ENCODE data around the gene INCA1. TPM values are rescaled to one million over a fixed set of nuclear protein-coding genes. Genes with fewer than 3 reads are reported as not detected.

Gene INCA1
- total RNA-seq, 4 donors from 2014 or later = 0.73 to 1.4 (median 1.2) TPM

DNA sequence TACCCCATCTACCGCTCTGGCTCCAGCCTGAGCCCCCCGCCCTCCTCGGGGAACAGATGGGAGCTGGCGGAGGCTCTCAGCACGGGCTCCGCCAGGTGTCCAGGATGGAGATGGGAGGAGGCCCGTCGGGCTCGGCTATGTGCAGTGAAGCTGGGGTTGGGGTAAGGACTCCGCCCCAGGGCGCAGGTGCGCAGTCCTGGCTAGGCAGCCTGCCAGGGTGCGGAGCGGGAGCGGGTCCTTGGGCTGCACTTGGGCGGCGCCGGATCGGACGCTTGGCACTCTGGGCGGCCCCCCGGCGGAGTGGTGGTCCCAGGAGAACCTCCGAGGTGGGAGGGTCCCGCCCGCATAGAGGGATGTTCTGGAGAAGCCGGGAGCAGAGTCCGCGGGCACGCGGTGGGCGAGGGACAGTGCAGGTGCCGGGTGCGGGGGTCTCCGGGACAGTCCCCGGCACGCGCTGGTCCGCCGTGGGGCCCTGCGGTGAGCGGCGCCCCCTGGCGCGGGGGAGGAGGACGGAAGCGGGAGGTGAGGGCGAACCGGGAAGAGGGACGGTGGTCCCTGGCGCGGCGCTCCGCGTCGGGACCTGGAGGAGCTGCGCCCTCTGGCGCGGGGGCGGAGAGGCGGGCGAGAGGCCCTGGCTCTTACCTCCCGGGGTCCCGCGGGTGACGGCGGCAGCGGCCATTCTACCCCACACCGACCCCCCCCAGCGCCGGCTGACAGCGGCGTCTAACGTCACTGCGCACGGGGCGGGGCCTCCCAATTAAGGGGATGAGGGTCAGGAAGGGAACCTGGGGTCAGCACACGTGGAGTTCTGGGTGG, 10.2 kb downstream of the INCA1 start, which contains the start of gene CAMTA2:
CAMTA2 (minus strand) TSS at position 725 of the 816 bp plus-strand sequence. CDS start 1,453 bp downstream, outside the sequence.
- DNase-seq (ENCODE audit: low spot score in 2 of 2) = peak; percentile 94 to 96
- Histone ChIP-seq H3K4me3 (peak within 1 kb of the TSS; percentile 84), H3K9me3 (no peaks in the 10 kb centered on the region), H3K4me1 (peaks cover 27% of the 10 kb centered on the region), H3K27ac (peak within 1 kb of the TSS; percentile 89), H3K36me3 (peaks cover 18% of the 10 kb centered on the region), H3K27me3 (no peaks in the 10 kb centered on the region)
- TF ChIP-seq EP300 (IDR thresholded peaks at IDR 0.05) = no peak
- TF ChIP-seq POLR2AphosphoS5 (IDR thresholded peaks at IDR 0.05) = no peak
- TF ChIP-seq, protein P1, sequence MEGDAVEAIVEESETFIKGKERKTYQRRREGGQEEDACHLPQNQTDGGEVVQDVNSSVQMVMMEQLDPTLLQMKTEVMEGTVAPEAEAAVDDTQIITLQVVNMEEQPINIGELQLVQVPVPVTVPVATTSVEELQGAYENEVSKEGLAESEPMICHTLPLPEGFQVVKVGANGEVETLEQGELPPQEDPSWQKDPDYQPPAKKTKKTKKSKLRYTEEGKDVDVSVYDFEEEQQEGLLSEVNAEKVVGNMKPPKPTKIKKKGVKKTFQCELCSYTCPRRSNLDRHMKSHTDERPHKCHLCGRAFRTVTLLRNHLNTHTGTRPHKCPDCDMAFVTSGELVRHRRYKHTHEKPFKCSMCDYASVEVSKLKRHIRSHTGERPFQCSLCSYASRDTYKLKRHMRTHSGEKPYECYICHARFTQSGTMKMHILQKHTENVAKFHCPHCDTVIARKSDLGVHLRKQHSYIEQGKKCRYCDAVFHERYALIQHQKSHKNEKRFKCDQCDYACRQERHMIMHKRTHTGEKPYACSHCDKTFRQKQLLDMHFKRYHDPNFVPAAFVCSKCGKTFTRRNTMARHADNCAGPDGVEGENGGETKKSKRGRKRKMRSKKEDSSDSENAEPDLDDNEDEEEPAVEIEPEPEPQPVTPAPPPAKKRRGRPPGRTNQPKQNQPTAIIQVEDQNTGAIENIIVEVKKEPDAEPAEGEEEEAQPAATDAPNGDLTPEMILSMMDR (IDR thresholded peaks at IDR 0.05) = peak in 1 of 2 donors; percentile 65
- TF ChIP-seq POLR2A (IDR thresholded peaks at IDR 0.05) = peak in 1 of 2 donors; percentile 70
- 7% methylated on average over 10 of the region's 78 CpGs for WGBS

DNA sequence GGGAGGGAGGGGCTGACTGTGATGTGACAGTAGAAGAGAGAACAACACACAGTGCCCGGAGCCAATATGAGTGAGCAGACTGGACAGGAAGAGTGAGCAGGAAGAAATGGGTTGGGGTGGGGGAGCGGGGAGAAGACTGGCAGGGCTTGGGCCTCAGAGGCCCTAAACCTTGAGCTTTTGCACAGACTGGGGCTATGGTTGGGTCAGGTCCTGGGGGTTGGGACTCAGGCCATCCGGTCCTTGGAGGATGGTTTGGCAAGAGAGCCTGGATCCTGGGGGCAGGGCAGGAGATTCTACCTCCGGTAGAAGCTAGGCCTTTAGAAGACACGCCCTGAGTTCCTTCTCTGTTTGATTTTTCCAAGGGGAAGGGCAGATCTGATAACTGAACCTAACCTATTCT, 10.9 kb downstream of the INCA1 start:
- no peak for TF ChIP-seq POLR2A (IDR thresholded peaks at IDR 0.05)
- no peak for TF ChIP-seq EP300 (IDR thresholded peaks at IDR 0.05)
- TF ChIP-seq, protein P1 (IDR thresholded peaks at IDR 0.05) = no peak
- no peak for TF ChIP-seq POLR2AphosphoS5 (IDR thresholded peaks at IDR 0.05)
- H3K9me3 ChIP-seq = no peaks in the 10 kb centered on the region
- peaks cover 26% of the 10 kb centered on the region for H3K36me3 ChIP-seq
- peaks cover 27% of the 10 kb centered on the region for H3K4me1 ChIP-seq
- H3K4me3 ChIP-seq = peak overlapping the region; percentile 84
- peak overlapping the region; percentile 89 for H3K27ac ChIP-seq
- no peak for DNase-seq (ENCODE audit: low spot score in 2 of 2)
- no peaks in the 10 kb centered on the region for H3K27me3 ChIP-seq
- 21% methylated on average over 4 of the region's 5 CpGs for WGBS

DNA sequence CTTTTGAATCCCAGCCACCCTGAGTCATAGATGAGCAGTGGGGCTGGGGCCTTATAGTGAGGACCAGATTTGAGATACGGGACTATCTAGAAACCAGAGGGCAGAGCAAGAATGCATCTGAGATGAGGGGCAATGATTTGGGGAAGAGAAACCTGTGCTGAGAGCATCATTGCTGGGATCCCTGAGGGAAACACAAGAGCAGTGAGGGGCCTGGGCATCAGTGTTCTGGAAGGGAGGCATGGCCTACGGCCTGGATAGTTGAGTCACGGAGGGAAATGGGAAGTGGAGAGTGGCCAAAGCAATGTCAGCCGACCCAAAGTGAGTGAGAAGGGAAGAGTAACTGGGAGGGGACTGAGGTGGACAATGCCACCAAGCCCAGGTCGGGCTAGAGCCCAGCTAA, 15.0 kb downstream of the INCA1 start:
- no peaks in the 10 kb centered on the region for H3K9me3 ChIP-seq
- TF ChIP-seq, protein P1 (IDR thresholded peaks at IDR 0.05) = no peak
- TF ChIP-seq EP300 (IDR thresholded peaks at IDR 0.05) (no peak), POLR2AphosphoS5 (IDR thresholded peaks at IDR 0.05) (no peak), POLR2A (IDR thresholded peaks at IDR 0.05) (no peak)
- H3K27ac ChIP-seq = no peak overlapping the region
- no peaks in the 10 kb centered on the region for H3K27me3 ChIP-seq
- WGBS = 73% methylated on average over 5 of the region's 5 CpGs
- H3K4me1 ChIP-seq = peaks cover 20% of the 10 kb centered on the region
- no peak for DNase-seq (ENCODE audit: low spot score in 2 of 2)
- no peak overlapping the region for H3K4me3 ChIP-seq
- H3K36me3 ChIP-seq = peaks cover 64% of the 10 kb centered on the region

DNA sequence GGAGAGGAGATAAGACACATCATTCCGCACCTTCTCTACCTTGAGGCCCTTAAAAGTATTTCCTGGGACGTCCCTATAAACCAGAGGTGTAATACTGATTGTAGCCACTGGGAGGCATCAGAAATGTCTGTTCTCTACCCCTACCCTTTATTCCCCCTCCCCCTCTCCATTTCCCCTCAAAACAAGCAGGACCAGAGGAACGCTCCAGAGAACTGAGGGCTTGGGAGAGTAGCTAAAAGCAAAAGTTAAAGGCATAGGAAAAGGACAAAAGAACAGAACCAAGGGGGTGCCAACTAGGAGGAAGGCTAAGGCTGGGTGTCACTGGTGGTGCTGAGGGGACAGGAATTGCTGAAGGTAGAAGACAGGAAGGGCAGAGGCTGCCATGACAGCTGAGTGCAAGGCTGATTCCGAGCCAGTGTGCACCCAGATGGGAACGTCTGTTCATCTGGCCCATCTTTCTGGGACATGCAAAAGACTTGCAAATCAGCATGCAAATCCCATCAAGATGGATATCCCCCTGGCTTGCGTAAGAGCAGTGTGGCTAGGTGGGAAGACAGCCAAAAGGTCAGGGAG, 16.6 kb downstream of the INCA1 start:
- 36% methylated on average over 6 of the region's 6 CpGs for WGBS
- Histone ChIP-seq H3K36me3 (peaks cover 80% of the 10 kb centered on the region), H3K4me3 (no peak overlapping the region), H3K27ac (no peak overlapping the region), H3K4me1 (peaks cover 10% of the 10 kb centered on the region), H3K9me3 (no peaks in the 10 kb centered on the region), H3K27me3 (no peaks in the 10 kb centered on the region)
- no peak for DNase-seq (ENCODE audit: low spot score in 2 of 2)
- TF ChIP-seq POLR2A (IDR thresholded peaks at IDR 0.05) = no peak
- no peak for TF ChIP-seq POLR2AphosphoS5 (IDR thresholded peaks at IDR 0.05)
- TF ChIP-seq EP300 (IDR thresholded peaks at IDR 0.05) = no peak
- TF ChIP-seq, protein P1 (IDR thresholded peaks at IDR 0.05) = peak; percentile 57 to 67

DNA sequence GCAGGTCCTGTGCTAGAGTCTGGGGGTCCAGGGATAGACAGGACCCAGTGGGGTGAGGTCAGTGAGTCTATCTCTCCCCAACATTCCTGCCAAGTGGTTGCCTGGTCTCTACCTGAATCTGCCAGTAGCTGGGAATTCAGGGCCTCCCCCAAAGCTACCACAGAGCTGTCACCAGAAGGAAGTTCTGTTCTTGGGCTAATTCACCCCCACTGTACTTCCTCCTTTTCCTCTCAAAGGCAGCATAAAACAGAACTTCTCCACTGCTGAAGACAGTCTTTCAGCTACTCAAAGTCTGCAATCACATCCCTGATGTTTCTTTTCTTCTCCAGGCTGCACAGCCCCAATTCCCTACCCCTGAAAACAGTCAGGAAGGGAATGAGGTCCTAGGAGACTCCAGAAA, 18.6 kb downstream of the INCA1 start:
- Histone ChIP-seq H3K4me1 (peaks cover 10% of the 10 kb centered on the region), H3K27me3 (no peaks in the 10 kb centered on the region), H3K36me3 (peaks cover 86% of the 10 kb centered on the region), H3K9me3 (no peaks in the 10 kb centered on the region), H3K4me3 (no peak overlapping the region), H3K27ac (no peak overlapping the region)
- DNase-seq (ENCODE audit: low spot score in 2 of 2) = no peak
- TF ChIP-seq POLR2AphosphoS5 (IDR thresholded peaks at IDR 0.05) (no peak), EP300 (IDR thresholded peaks at IDR 0.05) (no peak), POLR2A (IDR thresholded peaks at IDR 0.05) (no peak)
- TF ChIP-seq, protein P1 (IDR thresholded peaks at IDR 0.05) = no peak

Measured in suprapubic skin (tissue), 4 donors.